Left ventricle myocardium inferior (tissue), 1 donor: ENCODE results near the gene TCTN2. TPM values are rescaled to one million over a fixed set of nuclear protein-coding genes. Genes with fewer than 3 reads are reported as not detected.

Experiments
- DNase-seq: peaks from one replicate; pipeline ENCODE4 v3.0.0-alpha.2; 2020
- H3K27ac ChIP-seq: fragments of 200-600 bp; replicated peaks from 2 replicates; pipeline ENCODE4 v1.8.0; 2021
- H3K27me3 ChIP-seq: fragments of 200-600 bp; 2 replicates; pipeline ENCODE4 v1.8.0; 2021; ENCODE audit warnings: low read depth
- H3K36me3 ChIP-seq: fragments of 200-600 bp; 2 replicates; pipeline ENCODE4 v1.8.0; 2021
- H3K4me1 ChIP-seq: fragments of 200-600 bp; 2 replicates; pipeline ENCODE4 v1.8.0; 2021
- H3K4me3 ChIP-seq: fragments of 200-600 bp; 2 replicates; pipeline ENCODE4 v1.8.0; 2021; ENCODE audit warnings: mild to moderate bottlenecking, moderate library complexity
- H3K9me3 ChIP-seq: fragments of 200-600 bp; replicated peaks from 2 replicates; pipeline ENCODE4 v1.8.0; 2021
- CTCF ChIP-seq: fragments of 200-600 bp; IDR thresholded peaks from 2 replicates; pipeline ENCODE4 v1.8.0; 2021; ENCODE audit warnings: antibody characterized with exemption, mild to moderate bottlenecking, borderline replicate concordance
- intact Hi-C: fragments of 100-400 bp; cut with micrococcal nuclease; formaldehyde crosslinking; loops from one replicate; pipeline ENCODE4 v1.11.0; 2022
- total RNA-seq: library from RNA; stranded (reverse); fragmentation: NEBNext Ultra II Directional; extraction: Animal tissue kit (Norgen Biotek cat#: 25700); gene quantifications from one replicate; pipeline ENCODE4 v1.2.1, GENCODE V29; 2021
- donor health status: DM: no; HTN: yes; CAD: no; lungs with severe emphysema.

Gene TCTN2
- total RNA-seq, 1 donor from 2014 or later: 3.9 TPM

GRCh38 chr12:123748161-123748560, 77.2 kb downstream of the TCTN2 start:
- Histone ChIP-seq H3K27me3 (no peaks in the 10 kb centered on the region), H3K9me3 (no peaks in the 10 kb centered on the region), H3K27ac (no peak overlapping the region), H3K4me3 (no peak overlapping the region), H3K36me3 (peaks cover 86% of the 10 kb centered on the region), H3K4me1 (no peaks in the 10 kb centered on the region)
- DNase-seq: no peak
- intact Hi-C loops: no loop called here
- no peak for TF ChIP-seq CTCF

- TF ChIP-seq CTCF: no peak
- Histone ChIP-seq H3K4me3 (no peak overlapping the region), H3K36me3 (peaks cover 85% of the 10 kb centered on the region), H3K27me3 (no peaks in the 10 kb centered on the region), H3K27ac (no peak overlapping the region), H3K9me3 (no peaks in the 10 kb centered on the region), H3K4me1 (no peaks in the 10 kb centered on the region)
- DNase-seq: no peak
- intact Hi-C loops: no loop called here
Measured at GRCh38 chr12:123748661-123749060, 77.7 kb downstream of the TCTN2 start.

GRCh38 chr12:123749355-123749754, 78.4 kb downstream of the TCTN2 start:
- no peak for TF ChIP-seq CTCF
- DNase-seq: no peak
- no peak overlapping the region for H3K27ac ChIP-seq
- no peak overlapping the region for H3K4me3 ChIP-seq
- no peaks in the 10 kb centered on the region for H3K4me1 ChIP-seq
- H3K27me3 ChIP-seq: no peaks in the 10 kb centered on the region
- peaks cover 85% of the 10 kb centered on the region for H3K36me3 ChIP-seq
- H3K9me3 ChIP-seq: no peaks in the 10 kb centered on the region
- intact Hi-C loops: no loop called here

- Histone ChIP-seq H3K27me3 (no peaks in the 10 kb centered on the region), H3K9me3 (no peaks in the 10 kb centered on the region), H3K27ac (no peak overlapping the region), H3K4me1 (no peaks in the 10 kb centered on the region), H3K36me3 (peaks cover 85% of the 10 kb centered on the region), H3K4me3 (no peak overlapping the region)
- TF ChIP-seq CTCF: no peak
- no peak for DNase-seq
- intact Hi-C loops: no loop called here
Measured at GRCh38 chr12:123750159-123750656, 79.3 kb downstream of the TCTN2 start.

- no peak overlapping the region for H3K27ac ChIP-seq
- no peak for DNase-seq
- TF ChIP-seq CTCF: no peak
- H3K27me3 ChIP-seq: no peaks in the 10 kb centered on the region
- no peak overlapping the region for H3K4me3 ChIP-seq
- intact Hi-C loops: no loop called here
- no peaks in the 10 kb centered on the region for H3K4me1 ChIP-seq
- H3K36me3 ChIP-seq: peaks cover 90% of the 10 kb centered on the region
- H3K9me3 ChIP-seq: no peaks in the 10 kb centered on the region
Measured at GRCh38 chr12:123752046-123752445, 81.1 kb downstream of the TCTN2 start.
